Choroid plexus epithelial cell (primary cell): ENCODE results near the gene M6PR.

Experiments used
- DNase-seq: peaks from one replicate; pipeline ENCODE4 v3.0.0-alpha.2; 2010; ENCODE audit warnings: low read depth
- H3K4me3 ChIP-seq: 2 replicates; pipeline ENCODE4 v1.5.1; 2011; ENCODE audit warnings: low read depth, mild to moderate bottlenecking, control low read depth, low read length, moderate library complexity
- CTCF ChIP-seq: conservative IDR thresholded peaks from 2 replicates; pipeline ENCODE4 v1.5.1; 2011; ENCODE audit warnings: low read depth, mild to moderate bottlenecking, control low read depth, inconsistent platforms, low read length, moderate library complexity

Gene M6PR

GRCh38 chr12:8911606-8912268, 37.7 kb downstream of the M6PR start:
- TF ChIP-seq CTCF: no peak
- H3K4me3 ChIP-seq: no peak overlapping the region
- DNase-seq: no peak

DNA sequence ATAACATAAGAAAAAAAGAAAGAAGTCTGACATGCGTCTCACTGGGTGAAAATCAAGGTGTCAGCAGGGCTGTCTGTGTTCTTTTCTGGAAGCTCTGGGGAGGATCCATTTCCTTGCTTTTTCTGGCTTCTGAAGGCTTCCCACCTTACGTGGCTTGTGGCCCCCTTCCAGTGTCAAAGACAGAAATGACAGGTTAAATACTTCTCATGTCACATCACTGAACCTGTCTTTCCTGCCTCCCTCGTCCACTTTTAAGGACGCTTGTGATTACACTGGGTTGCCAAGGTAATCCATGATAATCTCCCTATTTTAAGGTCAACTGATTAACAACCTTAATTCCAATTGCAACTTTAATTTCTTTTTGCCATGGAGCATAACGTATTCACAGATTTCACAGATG, 39.7 kb downstream of the M6PR start:
- no peak for TF ChIP-seq CTCF
- DNase-seq: no peak
- no peak overlapping the region for H3K4me3 ChIP-seq

GRCh38 chr12:8907513-8907912, 41.9 kb downstream of the M6PR start:
- DNase-seq: no peak
- TF ChIP-seq CTCF: no peak
- H3K4me3 ChIP-seq: no peak overlapping the region

DNA sequence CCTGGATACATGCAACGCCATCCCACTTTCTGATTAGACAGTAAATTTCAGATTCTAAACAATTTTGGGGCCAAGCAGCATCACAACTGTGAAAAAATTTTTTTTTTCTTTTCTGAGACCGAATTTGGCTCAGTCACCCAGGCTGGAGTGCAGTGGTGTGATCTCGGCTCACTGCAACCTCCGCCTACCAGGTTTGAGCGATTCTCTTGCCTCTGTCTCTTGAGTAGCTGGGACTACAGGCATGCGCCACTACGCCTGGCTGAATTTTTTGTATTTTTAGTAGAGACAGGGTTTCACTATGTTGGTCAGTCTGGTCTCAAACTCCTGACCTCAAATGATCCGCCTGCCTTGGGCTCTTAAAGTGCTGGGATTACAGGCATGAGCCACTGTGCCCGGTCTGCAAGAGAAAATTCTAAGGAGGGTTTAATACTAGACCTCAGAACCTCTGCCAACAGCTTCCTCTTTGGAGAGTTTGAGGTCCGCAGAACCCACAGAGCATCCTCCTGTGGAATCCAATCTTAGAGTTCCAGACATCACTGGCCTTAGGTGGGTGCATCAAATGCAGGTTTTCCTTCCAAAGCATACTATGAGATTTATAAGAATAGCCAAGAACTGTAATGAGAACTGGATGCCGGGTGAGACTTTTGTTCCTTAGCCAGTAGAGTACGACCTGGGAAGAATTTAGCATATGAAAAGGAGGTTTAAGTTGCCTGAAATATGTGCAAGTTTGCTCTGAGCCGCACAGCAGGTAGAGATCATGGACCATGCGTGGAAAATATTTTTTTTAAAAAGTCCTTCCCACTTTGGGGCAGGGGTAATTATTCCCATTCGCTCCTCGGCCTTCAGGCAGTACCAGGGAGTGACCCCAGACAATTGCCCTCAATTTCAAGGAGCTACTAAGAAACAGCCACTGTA, 42.9 kb downstream of the M6PR start:
- no peak for DNase-seq
- no peak overlapping the region for H3K4me3 ChIP-seq
- no peak for TF ChIP-seq CTCF

- DNase-seq: peak; percentile 10
- H3K4me3 ChIP-seq: no peak overlapping the region
- no peak for TF ChIP-seq CTCF
Measured at GRCh38 chr12:8905546-8905945, 43.9 kb downstream of the M6PR start.

GRCh38 chr12:8904665-8905064, 44.8 kb downstream of the M6PR start:
- DNase-seq: no peak
- TF ChIP-seq CTCF: no peak
- no peak overlapping the region for H3K4me3 ChIP-seq
